GM12801 (cell line): ENCODE data around the gene CNTN4.

ENCODE experiments used
- CTCF ChIP-seq: IDR thresholded peaks from one replicate; pipeline ENCODE4 v1.5.1; 2011; ENCODE audit warnings: control low read depth; ENCODE audit not compliant: insufficient read length; ENCODE audit errors: extremely low read depth

The CNTN4 gene

GRCh38 chr3:2823031-2823430 lies 724.4 kb downstream of the CNTN4 start:
- TF ChIP-seq CTCF, result no peak

GRCh38 chr3:2823437-2824211 lies 725.0 kb downstream of the CNTN4 start:
- no peak for TF ChIP-seq CTCF

- TF ChIP-seq CTCF, result no peak
These were observed 727.4 kb downstream of the CNTN4 start for GRCh38 chr3:2826036-2826435.

GRCh38 chr3:2826453-2826852 lies 727.8 kb downstream of the CNTN4 start:
- TF ChIP-seq CTCF, result no peak

GRCh38 chr3:2837239-2837638 lies 738.6 kb downstream of the CNTN4 start:
- TF ChIP-seq CTCF, result no peak

- TF ChIP-seq CTCF, result no peak
These were observed 739.2 kb downstream of the CNTN4 start for GRCh38 chr3:2837910-2838309.

- TF ChIP-seq CTCF, result no peak
These were observed 740.0 kb downstream of the CNTN4 start for GRCh38 chr3:2838546-2839157.
